ENCODE data around the gene PAX8.

PAX8 gene

GRCh38 chr2:113274432-113274831 lies 4.3 kb downstream of the PAX8 start:
- H3K79me2 ChIP-seq (ENCODE audit: insufficient read depth, low read length) = no peaks in the 10 kb centered on the region
- H3K27me3 ChIP-seq (ENCODE audit: low read length) = no peaks in the 10 kb centered on the region
- H4K20me1 ChIP-seq (ENCODE audit: low read depth, low read length) = no peaks in the 10 kb centered on the region
- no peaks in the 10 kb centered on the region for H3K9me3 ChIP-seq (ENCODE audit: insufficient read depth, low read length)
- H3K36me3 ChIP-seq (ENCODE audit: low read length) = no peaks in the 10 kb centered on the region
- H3K27ac ChIP-seq (ENCODE audit: low read depth, low read length) = no peak overlapping the region
- H3K4me3 ChIP-seq (ENCODE audit: insufficient read depth, low read length, poor library complexity, severe bottlenecking) = no peak overlapping the region
- H2AFZ ChIP-seq (ENCODE audit: low read depth, low read length, severe bottlenecking) = no peak overlapping the region
- no peaks in the 10 kb centered on the region for H3F3A ChIP-seq (ENCODE audit: insufficient read depth)
- no peaks in the 10 kb centered on the region for H3K9me2 ChIP-seq (replicated peaks; ENCODE audit: insufficient read depth, low read length)
- TF ChIP-seq CTCF (IDR thresholded peaks at IDR 0.05; ENCODE audit: insufficient read depth, low read length, poor library complexity, severe bottlenecking) (no peak), EZH2phosphoT487 (conservative IDR thresholded peaks at IDR 0.05; ENCODE audit: low read length) (no peak)
- no peak overlapping the region for H3K9ac ChIP-seq (ENCODE audit: low read length)
- H3K4me2 ChIP-seq (ENCODE audit: low read depth, low read length, poor library complexity, severe bottlenecking) = no peak overlapping the region

GRCh38 chr2:113273981-113274380 lies 4.7 kb downstream of the PAX8 start:
- Histone ChIP-seq H3K9ac (ENCODE audit: low read length) (no peak overlapping the region), H3K27me3 (ENCODE audit: low read length) (no peaks in the 10 kb centered on the region), H3K4me2 (ENCODE audit: low read depth, low read length, poor library complexity, severe bottlenecking) (no peak overlapping the region), H3K36me3 (ENCODE audit: low read length) (no peaks in the 10 kb centered on the region), H3K79me2 (ENCODE audit: insufficient read depth, low read length) (no peaks in the 10 kb centered on the region), H3K9me2 (replicated peaks; ENCODE audit: insufficient read depth, low read length) (no peaks in the 10 kb centered on the region), H3K27ac (ENCODE audit: low read depth, low read length) (no peak overlapping the region), H4K20me1 (ENCODE audit: low read depth, low read length) (no peaks in the 10 kb centered on the region), H3K4me3 (ENCODE audit: insufficient read depth, low read length, poor library complexity, severe bottlenecking) (no peak overlapping the region), H3F3A (ENCODE audit: insufficient read depth) (no peaks in the 10 kb centered on the region), H2AFZ (ENCODE audit: low read depth, low read length, severe bottlenecking) (no peak overlapping the region), H3K9me3 (ENCODE audit: insufficient read depth, low read length) (no peaks in the 10 kb centered on the region)
- TF ChIP-seq CTCF (IDR thresholded peaks at IDR 0.05; ENCODE audit: insufficient read depth, low read length, poor library complexity, severe bottlenecking) (no peak), EZH2phosphoT487 (conservative IDR thresholded peaks at IDR 0.05; ENCODE audit: low read length) (no peak)

- Histone ChIP-seq H3K9me2 (replicated peaks; ENCODE audit: insufficient read depth, low read length) (no peaks in the 10 kb centered on the region), H3K79me2 (ENCODE audit: insufficient read depth, low read length) (no peaks in the 10 kb centered on the region), H3K27ac (ENCODE audit: low read depth, low read length) (no peak overlapping the region), H2AFZ (ENCODE audit: low read depth, low read length, severe bottlenecking) (no peak overlapping the region), H3K4me2 (ENCODE audit: low read depth, low read length, poor library complexity, severe bottlenecking) (no peak overlapping the region), H3K9me3 (ENCODE audit: insufficient read depth, low read length) (no peaks in the 10 kb centered on the region), H3F3A (ENCODE audit: insufficient read depth) (no peaks in the 10 kb centered on the region), H3K36me3 (ENCODE audit: low read length) (no peaks in the 10 kb centered on the region), H3K27me3 (ENCODE audit: low read length) (no peaks in the 10 kb centered on the region), H3K4me3 (ENCODE audit: insufficient read depth, low read length, poor library complexity, severe bottlenecking) (no peak overlapping the region), H3K9ac (ENCODE audit: low read length) (no peak overlapping the region), H4K20me1 (ENCODE audit: low read depth, low read length) (no peaks in the 10 kb centered on the region)
- TF ChIP-seq CTCF (IDR thresholded peaks at IDR 0.05; ENCODE audit: insufficient read depth, low read length, poor library complexity, severe bottlenecking) (no peak), EZH2phosphoT487 (conservative IDR thresholded peaks at IDR 0.05; ENCODE audit: low read length) (no peak)
Measured at GRCh38 chr2:113273027-113273551, 5.6 kb downstream of the PAX8 start.
